HUES64 (cell line): Measurements from ENCODE around the gene DNAH9.

Source experiments
- H3K27ac ChIP-seq: 2 replicates; pipeline ENCODE4 v1.7.0; 2013; ENCODE audit warnings: low read depth, low read length, inconsistent platforms
- H3K27me3 ChIP-seq: 2 replicates; pipeline ENCODE4 v1.6.1; 2013; ENCODE audit warnings: mild to moderate bottlenecking, low read length; ENCODE audit not compliant: insufficient read depth
- H3K36me3 ChIP-seq: 2 replicates; pipeline ENCODE4 v1.6.1; 2013; ENCODE audit warnings: mild to moderate bottlenecking, low read length; ENCODE audit not compliant: insufficient read depth
- H3K4me1 ChIP-seq: 2 replicates; pipeline ENCODE4 v1.6.1; 2013; ENCODE audit warnings: mild to moderate bottlenecking, low read length, moderate library complexity; ENCODE audit not compliant: insufficient read depth
- H3K4me3 ChIP-seq: 2 replicates; pipeline ENCODE4 v1.5.1; 2013; ENCODE audit warnings: mild to moderate bottlenecking, low read length, moderate library complexity
- H3K9ac ChIP-seq: 2 replicates; pipeline ENCODE4 v1.6.1; 2013; ENCODE audit warnings: mild to moderate bottlenecking, low read depth, low read length
- H3K9me3 ChIP-seq: 2 replicates; pipeline ENCODE4 v1.6.1; 2013; ENCODE audit warnings: low read depth, low read length; ENCODE audit not compliant: insufficient read depth
- WGBS: fragments of 150-250, 120-280 bp; methylation state at CpG from one replicate; pipeline ENCODE4 v1.1.7; 2013; ENCODE audit warnings: missing lambda C conversion rate; 5-methylcytosine and 5-hydroxymethylcytosine counted together

Gene DNAH9

GRCh38 chr17:11719856-11720255 is 121.6 kb downstream of the DNAH9 start:
- 0 out of 2 replicates have a peak, but pooled peaks cover 2% of the 10 kb centered on the region for H3K9me3 ChIP-seq
- no peak overlapping the region for H3K9ac ChIP-seq
- H3K4me3 ChIP-seq, result no peak overlapping the region
- no peaks in the 10 kb centered on the region for H3K4me1 ChIP-seq
- H3K27me3 ChIP-seq, result no peaks in the 10 kb centered on the region
- no peak overlapping the region for H3K27ac ChIP-seq
- H3K36me3 ChIP-seq, result no peaks in the 10 kb centered on the region
- 95% methylated on average over 6 of the region's 6 CpGs for WGBS

GRCh38 chr17:11720816-11721215 is 122.5 kb downstream of the DNAH9 start:
- Histone ChIP-seq H3K36me3 (no peaks in the 10 kb centered on the region), H3K9ac (no peak overlapping the region), H3K9me3 (0 out of 2 replicates have a peak, but pooled peaks cover 5% of the 10 kb centered on the region), H3K4me1 (no peaks in the 10 kb centered on the region), H3K27me3 (no peaks in the 10 kb centered on the region), H3K4me3 (no peak overlapping the region), H3K27ac (no peak overlapping the region)
- WGBS, result 91% methylated on average over 1 of the region's 2 CpGs

- Histone ChIP-seq H3K9me3 (no peaks in the 10 kb centered on the region), H3K9ac (no peak overlapping the region), H3K27ac (no peak overlapping the region), H3K27me3 (no peaks in the 10 kb centered on the region), H3K4me3 (no peak overlapping the region), H3K4me1 (peaks cover 22% of the 10 kb centered on the region; the same call in 1 of the 2 replicates), H3K36me3 (no peaks in the 10 kb centered on the region)
- 91% methylated on average over 3 of the region's 3 CpGs for WGBS
Measured at GRCh38 chr17:11730747-11731146, 132.5 kb downstream of the DNAH9 start.

DNA sequence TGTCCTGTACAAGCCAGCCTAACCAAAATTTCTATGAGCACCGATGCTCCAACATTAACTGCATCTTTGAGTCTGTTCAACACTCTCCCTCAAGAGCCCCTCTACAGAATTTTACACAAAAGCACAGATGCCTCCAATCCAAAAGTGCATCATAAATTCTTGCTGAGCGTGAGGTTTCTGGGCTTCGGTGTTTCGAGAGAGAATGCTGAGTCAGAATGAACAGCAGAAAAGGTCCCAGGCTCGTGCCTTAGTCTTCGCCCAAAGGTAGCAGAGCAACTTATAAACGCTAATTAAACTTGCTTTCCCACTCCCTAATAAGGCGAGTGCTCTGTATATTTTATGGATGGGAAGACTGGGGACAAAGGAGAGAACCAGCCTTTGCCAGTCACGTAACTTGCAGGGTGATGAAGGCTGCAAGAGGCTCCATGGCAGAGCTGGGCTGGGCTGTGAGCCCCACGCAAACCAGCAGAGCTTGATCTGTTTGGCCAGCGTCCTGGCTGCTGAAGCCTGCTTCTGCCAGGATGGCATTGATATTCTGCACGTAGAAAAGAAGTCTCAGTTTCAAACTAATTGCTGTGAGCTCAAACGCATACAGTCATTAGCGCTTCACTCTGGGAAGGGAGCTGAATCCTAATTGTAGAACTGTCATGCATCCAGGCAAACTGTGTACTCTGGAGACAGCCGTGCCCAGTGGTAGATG is 138.5 kb downstream of the DNAH9 start:
- H3K27me3 ChIP-seq, result no peaks in the 10 kb centered on the region
- H3K4me3 ChIP-seq, result no peak overlapping the region
- H3K9me3 ChIP-seq, result no peaks in the 10 kb centered on the region
- H3K4me1 ChIP-seq, result no peaks in the 10 kb centered on the region
- WGBS, result 91% methylated on average over 15 of the region's 15 CpGs
- no peaks in the 10 kb centered on the region for H3K36me3 ChIP-seq
- H3K27ac ChIP-seq, result no peak overlapping the region
- no peak overlapping the region for H3K9ac ChIP-seq

- Histone ChIP-seq H3K4me1 (no peaks in the 10 kb centered on the region), H3K27me3 (no peaks in the 10 kb centered on the region), H3K36me3 (no peaks in the 10 kb centered on the region), H3K4me3 (no peak overlapping the region), H3K27ac (no peak overlapping the region), H3K9me3 (no peaks in the 10 kb centered on the region), H3K9ac (no peak overlapping the region)
- 88% methylated on average over 5 of the region's 5 CpGs for WGBS
Measured at GRCh38 chr17:11737313-11737679, 139.0 kb downstream of the DNAH9 start.

- Histone ChIP-seq H3K27me3 (no peaks in the 10 kb centered on the region), H3K9me3 (no peaks in the 10 kb centered on the region), H3K4me1 (no peaks in the 10 kb centered on the region; the same call in 1 of the 2 replicates), H3K4me3 (no peak overlapping the region), H3K27ac (no peak overlapping the region), H3K9ac (no peak overlapping the region), H3K36me3 (no peaks in the 10 kb centered on the region)
- WGBS, result 92% methylated on average over 6 of the region's 6 CpGs
Measured at GRCh38 chr17:11738151-11738550, 139.9 kb downstream of the DNAH9 start.

DNA sequence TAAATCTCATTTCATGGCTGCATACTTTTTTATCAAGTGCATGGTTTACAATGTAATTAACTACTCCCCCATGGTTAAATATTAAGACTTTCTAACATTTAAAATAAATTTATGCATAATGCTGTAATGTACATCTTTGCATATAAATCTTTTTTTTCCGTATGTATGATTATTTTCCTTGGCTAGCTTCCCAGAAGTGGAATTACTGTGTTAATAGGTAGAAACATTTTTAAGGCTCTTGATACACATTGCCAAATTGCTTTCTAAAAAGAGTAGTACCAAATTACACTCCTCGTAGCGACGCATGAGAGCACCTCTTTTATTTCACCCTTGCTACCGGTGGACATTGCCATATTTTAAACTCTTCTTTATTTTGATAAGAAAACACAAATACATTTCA is 141.1 kb downstream of the DNAH9 start:
- H3K4me1 ChIP-seq, result no peaks in the 10 kb centered on the region; the same call in 1 of the 2 replicates
- no peak overlapping the region for H3K27ac ChIP-seq
- H3K36me3 ChIP-seq, result no peaks in the 10 kb centered on the region
- WGBS, result 97% methylated on average over 4 of the region's 5 CpGs
- no peaks in the 10 kb centered on the region for H3K27me3 ChIP-seq
- H3K9me3 ChIP-seq, result no peaks in the 10 kb centered on the region
- no peak overlapping the region for H3K4me3 ChIP-seq
- no peak overlapping the region for H3K9ac ChIP-seq

DNA sequence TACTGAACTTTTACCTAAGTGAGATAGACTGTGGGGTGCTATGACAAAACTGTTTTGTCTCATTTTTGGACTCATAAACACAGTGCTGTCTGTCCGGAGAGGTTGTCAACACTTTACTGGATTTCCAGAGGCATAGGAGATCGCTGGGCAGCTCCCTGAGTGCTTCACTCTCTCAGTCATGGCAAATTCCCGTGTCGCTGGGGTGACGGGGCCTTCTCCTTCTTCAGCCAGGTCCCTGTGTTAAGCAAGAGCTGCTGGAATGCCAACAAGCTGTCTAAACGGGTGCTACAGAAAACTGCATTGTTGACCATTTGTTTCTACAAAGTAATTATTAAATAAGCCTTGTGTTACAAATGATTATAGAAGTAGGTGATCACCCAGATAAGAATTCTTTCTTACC is 141.6 kb downstream of the DNAH9 start:
- WGBS, result 95% methylated on average over 6 of the region's 6 CpGs
- no peak overlapping the region for H3K4me3 ChIP-seq
- H3K9ac ChIP-seq, result no peak overlapping the region
- no peaks in the 10 kb centered on the region for H3K9me3 ChIP-seq
- H3K4me1 ChIP-seq, result no peaks in the 10 kb centered on the region; the same call in 1 of the 2 replicates
- no peaks in the 10 kb centered on the region for H3K27me3 ChIP-seq
- no peak overlapping the region for H3K27ac ChIP-seq
- H3K36me3 ChIP-seq, result no peaks in the 10 kb centered on the region

DNA sequence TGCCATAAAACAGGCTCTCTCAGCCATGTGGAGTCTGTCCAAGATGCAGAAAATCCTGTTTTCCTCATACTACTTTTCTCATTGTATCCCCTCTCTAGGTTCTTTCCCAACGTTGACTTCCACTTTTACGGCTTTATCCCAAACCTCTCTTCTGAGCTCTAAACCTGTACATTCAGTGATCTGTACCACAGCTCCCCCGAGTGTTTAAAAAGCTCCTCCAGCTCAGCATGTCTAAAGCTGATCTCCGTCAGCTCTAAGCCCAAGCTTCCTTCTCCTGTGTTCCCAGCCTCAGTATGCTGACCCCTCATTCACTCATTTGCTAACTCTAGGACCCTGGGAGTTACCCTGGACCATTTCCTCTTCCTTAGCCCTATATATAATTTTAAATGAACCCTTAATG is 144.6 kb downstream of the DNAH9 start:
- WGBS, result 57% methylated on average over 4 of the region's 4 CpGs

GRCh38 chr17:11744696-11745095 is 146.4 kb downstream of the DNAH9 start:
- WGBS, result 97% methylated on average over 11 of the region's 11 CpGs
- H3K27ac ChIP-seq, result no peak overlapping the region
- no peaks in the 10 kb centered on the region; the same call in 1 of the 2 replicates for H3K4me1 ChIP-seq
- H3K4me3 ChIP-seq, result no peak overlapping the region
- H3K9me3 ChIP-seq, result no peaks in the 10 kb centered on the region
- no peaks in the 10 kb centered on the region for H3K36me3 ChIP-seq
- H3K27me3 ChIP-seq, result no peaks in the 10 kb centered on the region
- no peak overlapping the region for H3K9ac ChIP-seq

More for the DNA sequence above, 144.6 kb downstream of the DNAH9 start:
- H3K4me1 ChIP-seq, result no peaks in the 10 kb centered on the region; the same call in 1 of the 2 replicates
- H3K9ac ChIP-seq, result no peak overlapping the region
- H3K36me3 ChIP-seq, result no peaks in the 10 kb centered on the region
- no peaks in the 10 kb centered on the region for H3K9me3 ChIP-seq
- no peak overlapping the region for H3K4me3 ChIP-seq
- no peak overlapping the region for H3K27ac ChIP-seq
- H3K27me3 ChIP-seq, result no peaks in the 10 kb centered on the region

GRCh38 chr17:11747441-11747840 is 149.2 kb downstream of the DNAH9 start:
- no peak overlapping the region for H3K9ac ChIP-seq
- whole genome bisulfite sequencing, result 93% methylated on average over 7 of the region's 7 CpGs
- no peaks in the 10 kb centered on the region for H3K9me3 ChIP-seq

DNA sequence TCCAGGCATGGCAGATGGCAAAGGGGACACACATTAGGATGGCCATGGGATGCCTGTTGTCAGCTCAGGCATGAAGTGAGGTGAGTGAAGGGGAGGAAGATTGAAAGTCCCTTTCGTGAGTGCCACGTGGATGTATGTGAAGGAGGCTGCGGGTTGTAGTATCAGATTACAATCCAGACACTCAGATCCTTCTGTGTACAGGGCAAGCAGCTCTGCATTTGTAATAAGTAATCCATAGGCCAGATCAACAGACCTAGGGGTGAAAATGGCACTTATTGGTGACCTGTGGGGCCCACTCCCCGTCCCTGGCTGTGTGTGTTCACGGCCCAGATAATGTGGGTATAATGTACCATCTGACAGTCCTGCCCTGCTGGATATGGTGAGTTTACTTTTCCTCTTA is 159.5 kb downstream of the DNAH9 start:
- no peak overlapping the region for H3K27ac ChIP-seq

More at GRCh38 chr17:11747441-11747840, 149.2 kb downstream of the DNAH9 start:
- Histone ChIP-seq H3K4me1 (no peaks in the 10 kb centered on the region; the same call in 1 of the 2 replicates), H3K27ac (no peak overlapping the region), H3K4me3 (no peak overlapping the region), H3K27me3 (no peaks in the 10 kb centered on the region), H3K36me3 (no peaks in the 10 kb centered on the region)

More for the DNA sequence above, 159.5 kb downstream of the DNAH9 start:
- 90% methylated on average over 5 of the region's 5 CpGs for WGBS
- no peaks in the 10 kb centered on the region for H3K36me3 ChIP-seq
- H3K9me3 ChIP-seq, result no peaks in the 10 kb centered on the region
- no peaks in the 10 kb centered on the region for H3K27me3 ChIP-seq
- no peaks in the 10 kb centered on the region for H3K4me1 ChIP-seq
- no peak overlapping the region for H3K9ac ChIP-seq
- H3K4me3 ChIP-seq, result no peak overlapping the region
